Measurements from ENCODE around the gene BCL2L15. TPM values are rescaled to one million over a fixed set of nuclear protein-coding genes. Genes with fewer than 3 reads are reported as not detected.

BCL2L15 gene
- total and polyA plus RNA-seq, 10 of the 15 experiments (the other 5 are each of a cell fraction or from before 2014, with no cell fraction given), result 0.42 to 1.2 (median 0.59) TPM

GRCh38 chr1:113871597-113872113, 15.7 kb downstream of the BCL2L15 start, which contains the start of gene PTPN22:
PTPN22 (minus strand) TSS chr1:113871712.
- peaks cover 47% of the 10 kb centered on the region for H3K4me1 ChIP-seq (ENCODE audit: control insufficient read depth, insufficient read depth, low read length)
- ChIA-PET RAD21 (ENCODE audit: unreplicated experiment) (interaction anchor here (0.9 to 1.3 kb wide), 5 partner anchors 11 to 33 kb away, joined by 3 to 12 read pairs (median 3); partner anchors contain the start of gene AP4B1), SMC1A (ENCODE audit: uncharacterized antibody, unreplicated experiment) (interaction anchor here (1.1 to 1.3 kb wide), 4 partner anchors 10 to 32 kb away, joined by 3 to 16 read pairs (median 9); partner anchors contain the start of gene AP4B1), POLR2A (interaction anchor here (1.0 to 1.3 kb wide), 3 partner anchors 10 to 32 kb away, joined by 5 to 12 read pairs (median 9); partner anchors contain the start of gene AP4B1), CTCF (interaction anchor here (0.6 to 1.3 kb wide), 5 partner anchors 12 to 36 kb away, joined by 3 to 7 read pairs (median 4); partner anchors contain the start of gene AP4B1)
- H3K79me2 ChIP-seq (ENCODE audit: control insufficient read depth, insufficient read depth, low read length), result peaks cover 48% of the 10 kb centered on the region
- BruUV-seq (replicated peaks), result no TSS peak
- ATAC-seq (peak; percentile 87), DNase-seq (ENCODE audit: low read depth, low spot score) (peak; percentile 90), FAIRE-seq (peak; percentile 74)
- peaks cover 0 to 4% of the 10 kb centered on the region in 2 experiments; a peak in 2 of 4 replicates for H3K36me3 ChIP-seq (ENCODE audit: control insufficient read depth in 2 of 2, insufficient read depth in 2 of 2, low read length in 1 of 2)
- H4K20me1 ChIP-seq (ENCODE audit: control insufficient read depth, insufficient read depth), result no peaks in the 10 kb centered on the region
- peak within 1 kb of the TSS; percentile 79 for H3K27ac ChIP-seq (ENCODE audit: control insufficient read depth, insufficient read depth)
- peak within 1 kb of the TSS; percentile 86 for H3K9ac ChIP-seq (ENCODE audit: control insufficient read depth, insufficient read depth, low read length)
- peak within 1 kb of the TSS; percentile 90 for H2AFZ ChIP-seq (ENCODE audit: control insufficient read depth, low read depth, low read length)
- in situ Hi-C loops (cut with MboI), result no loop called here
- intact Hi-C loops (cut with micrococcal nuclease; ENCODE audit: unreplicated experiment), result loop anchor here (1.0 kb wide), 1 partner anchor 12 kb away; no protein-coding TSS in a partner anchor
- no peaks in the 10 kb centered on the region for H3K27me3 ChIP-seq (replicated peaks in 1 of 2; ENCODE audit: control insufficient read depth in 2 of 2, insufficient read depth in 2 of 2, low read length in 1 of 2)
- peak within 1 kb of the TSS; percentile 60 for H3K4me2 ChIP-seq (ENCODE audit: control insufficient read depth, insufficient read depth)
- H3K4me3 ChIP-seq, result peak within 1 kb of the TSS; percentile 89
- WGBS (ENCODE audit: insufficient coverage, insufficient replicate concordance, low lambda C conversion rate, missing lambda C conversion rate), result 1% methylated on average over 4 of the region's 4 CpGs
- H3K9me3 ChIP-seq (replicated peaks; ENCODE audit: control insufficient read depth, insufficient read depth, low read length), result no peaks in the 10 kb centered on the region
- TF ChIP-seq CHD1 (IDR thresholded peaks at IDR 0.05; ENCODE audit: low read depth, low read length) (no peak; the same call in 1 of the 2 replicates), ASH2L (IDR thresholded peaks at IDR 0.05; ENCODE audit: borderline replicate concordance, low read depth) (no peak), TBL1XR1 (IDR thresholded peaks at IDR 0.05; ENCODE audit: low read depth, low read length) (no peak), HDAC2 (IDR thresholded peaks at IDR 0.05) (no peak), MTA3 (IDR thresholded peaks at IDR 0.05; ENCODE audit: borderline replicate concordance, low read length) (peak; percentile 59; the same call in 1 of the 2 replicates), CEBPZ (IDR thresholded peaks at IDR 0.05; ENCODE audit: low read depth, low read length) (no peak; the same call in 1 of the 2 replicates), SRF (IDR thresholded peaks at IDR 0.05; ENCODE audit: low read depth in 2 of 2, low read length in 2 of 2) (no peak), FOXM1 (IDR thresholded peaks at IDR 0.05; ENCODE audit: low read depth, low read length) (peak; percentile 79), SMAD1 (IDR thresholded peaks at IDR 0.05; ENCODE audit: low read depth, partially characterized antibody) (peak; percentile 65), CBX3 (IDR thresholded peaks at IDR 0.05; ENCODE audit: borderline replicate concordance, low read depth) (no peak), SREBF2 (IDR thresholded peaks at IDR 0.05; ENCODE audit: low read length) (no peak), MYC (IDR thresholded peaks at IDR 0.05; ENCODE audit: insufficient read depth, insufficient read length, insufficient replicate concordance, low read length, severe bottlenecking) (no peak), ATF3 (IDR thresholded peaks at IDR 0.05; ENCODE audit: borderline replicate concordance, extremely low read depth, low read depth, low read length) (no peak), TAF1 (IDR thresholded peaks at IDR 0.05; ENCODE audit: borderline replicate concordance, low read depth, low read length) (peak; percentile 89)
- TF ChIP-seq, protein P1, sequence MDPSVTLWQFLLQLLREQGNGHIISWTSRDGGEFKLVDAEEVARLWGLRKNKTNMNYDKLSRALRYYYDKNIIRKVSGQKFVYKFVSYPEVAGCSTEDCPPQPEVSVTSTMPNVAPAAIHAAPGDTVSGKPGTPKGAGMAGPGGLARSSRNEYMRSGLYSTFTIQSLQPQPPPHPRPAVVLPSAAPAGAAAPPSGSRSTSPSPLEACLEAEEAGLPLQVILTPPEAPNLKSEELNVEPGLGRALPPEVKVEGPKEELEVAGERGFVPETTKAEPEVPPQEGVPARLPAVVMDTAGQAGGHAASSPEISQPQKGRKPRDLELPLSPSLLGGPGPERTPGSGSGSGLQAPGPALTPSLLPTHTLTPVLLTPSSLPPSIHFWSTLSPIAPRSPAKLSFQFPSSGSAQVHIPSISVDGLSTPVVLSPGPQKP (IDR thresholded peaks at IDR 0.05; ENCODE audit: low read depth, low read length), result no peak
- TF ChIP-seq, protein P2, sequence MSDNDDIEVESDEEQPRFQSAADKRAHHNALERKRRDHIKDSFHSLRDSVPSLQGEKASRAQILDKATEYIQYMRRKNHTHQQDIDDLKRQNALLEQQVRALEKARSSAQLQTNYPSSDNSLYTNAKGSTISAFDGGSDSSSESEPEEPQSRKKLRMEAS (IDR thresholded peaks at IDR 0.05; ENCODE audit: low read depth, low read length), result peak; percentile 73; the same call in 1 of the 2 replicates
- TF ChIP-seq, protein P3, sequence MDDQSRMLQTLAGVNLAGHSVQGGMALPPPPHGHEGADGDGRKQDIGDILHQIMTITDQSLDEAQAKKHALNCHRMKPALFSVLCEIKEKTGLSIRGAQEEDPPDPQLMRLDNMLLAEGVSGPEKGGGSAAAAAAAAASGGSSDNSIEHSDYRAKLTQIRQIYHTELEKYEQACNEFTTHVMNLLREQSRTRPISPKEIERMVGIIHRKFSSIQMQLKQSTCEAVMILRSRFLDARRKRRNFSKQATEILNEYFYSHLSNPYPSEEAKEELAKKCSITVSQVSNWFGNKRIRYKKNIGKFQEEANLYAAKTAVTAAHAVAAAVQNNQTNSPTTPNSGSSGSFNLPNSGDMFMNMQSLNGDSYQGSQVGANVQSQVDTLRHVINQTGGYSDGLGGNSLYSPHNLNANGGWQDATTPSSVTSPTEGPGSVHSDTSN (IDR thresholded peaks at IDR 0.05; ENCODE audit: insufficient replicate concordance, low read depth, low read length), result no peak

Data from GM12878 (cell line).